GM12878 (cell line): Measurements from ENCODE around the gene MYMX. TPM values are rescaled to one million over a fixed set of nuclear protein-coding genes. Genes with fewer than 3 reads are reported as not detected.

Source experiments
- ATAC-seq: fragments of 200-7000 bp; cut with Tn5 transposase; 3 replicates; pipeline ENCODE4 v1.9.1; 2020; ENCODE audit warnings: mild to moderate bottlenecking, moderate library complexity
- BruUV-seq: library from RNA; stranded (reverse); fragments of 400-500 nt; replicated peaks from 2 replicates; lab custom pipeline; 2021; lab: Mats Ljungman, UMichigan
- CTCF ChIA-PET: fragments of 300-600 bp; sonication (Branson Sonifier 250); formaldehyde crosslinking; extraction: SDS; loops from one replicate; lab custom pipeline; 2021; ENCODE audit warnings: inconsistent platforms; lab: Yijun Ruan, JAX
- POLR2A ChIA-PET: fragments of 350-600 bp; formaldehyde crosslinking; extraction: SDS; loops from one replicate; lab custom pipeline; 2021; ENCODE audit warnings: inconsistent platforms; lab: Charles Lee
- RAD21 ChIA-PET: fragments of 300-600 bp; sonication (Branson Sonifier 250); formaldehyde crosslinking; loops from one replicate; lab custom pipeline; 2023; ENCODE audit warnings: antibody characterized with exemption; ENCODE audit not compliant: unreplicated experiment; lab: Charles Lee
- SMC1A ChIA-PET: fragments of 300-600 bp; sonication (Branson Sonifier 250); formaldehyde crosslinking; loops from one replicate; lab custom pipeline; 2023; ENCODE audit not compliant: unreplicated experiment, uncharacterized antibody; lab: Charles Lee
- DNase-seq: peaks from one replicate; pipeline ENCODE4 v3.0.0-alpha.2; 2011; ENCODE audit warnings: low read depth, low spot score
- FAIRE-seq: peaks from 3 replicates; lab custom pipeline; 2011; peaks lifted over from hg19 to GRCh38; lab: Jason Lieb, UNC
- H2AFZ ChIP-seq: 2 replicates; pipeline ENCODE4 v1.6.0; 2011; ENCODE audit warnings: low read depth, low read length, control low read depth; ENCODE audit not compliant: control insufficient read depth
- H3K27ac ChIP-seq: 2 replicates; pipeline ENCODE4 v1.5.1; 2011; ENCODE audit warnings: control low read depth; ENCODE audit not compliant: control insufficient read depth, insufficient read depth
- H3K27me3 ChIP-seq, 2 experiments: replicated peaks in 1 of 2; 2 replicates each; pipeline versions ENCODE4 v1.6.0 to v1.6.1; 2011; ENCODE audit warnings: low read length in 1 of 2; ENCODE audit not compliant: control insufficient read depth in 2 of 2, insufficient read depth in 2 of 2
- H3K36me3 ChIP-seq, 2 experiments: 2 replicates each; pipeline ENCODE4 v1.5.1; 2011; ENCODE audit warnings: low read length in 1 of 2; ENCODE audit not compliant: control insufficient read depth in 2 of 2, insufficient read depth in 2 of 2
- H3K4me1 ChIP-seq: 2 replicates; pipeline ENCODE4 v1.6.1; 2011; ENCODE audit warnings: mild to moderate bottlenecking, low read length, moderate library complexity, mixed read lengths; ENCODE audit not compliant: control insufficient read depth, insufficient read depth
- H3K4me2 ChIP-seq: 2 replicates; pipeline ENCODE4 v1.6.0; 2011; ENCODE audit warnings: control low read depth; ENCODE audit not compliant: control insufficient read depth, insufficient read depth
- H3K4me3 ChIP-seq: fragments of 200-600 bp; sonication (generic); 2 replicates; pipeline ENCODE4 v1.5.1; 2016
- H3K79me2 ChIP-seq: 2 replicates; pipeline ENCODE4 v1.6.0; 2011; ENCODE audit warnings: low read length; ENCODE audit not compliant: control insufficient read depth, insufficient read depth
- H3K9ac ChIP-seq: 2 replicates; pipeline ENCODE4 v1.8.0; 2011; ENCODE audit warnings: low read length, control low read depth, mixed read lengths; ENCODE audit not compliant: control insufficient read depth, insufficient read depth
- H3K9me3 ChIP-seq: replicated peaks from 3 replicates; pipeline ENCODE4 v1.5.1; 2011; ENCODE audit warnings: mild to moderate bottlenecking, low read length; ENCODE audit not compliant: control insufficient read depth, insufficient read depth
- H4K20me1 ChIP-seq: 2 replicates; pipeline ENCODE4 v1.6.0; 2011; ENCODE audit not compliant: control insufficient read depth, insufficient read depth
- EP300 ChIP-seq, 2 experiments: fragments of 150-350 bp in 1 of 2; IDR thresholded peaks; 2 replicates each; pipeline ENCODE4 v1.6.1; 2011 to 2012; ENCODE audit warnings: low read depth in 2 of 2, low read length in 2 of 2, borderline replicate concordance in 1 of 2, improper control_type of control experiment in 1 of 2, inconsistent platforms in 1 of 2; ENCODE audit not compliant: control insufficient read depth in 1 of 2
- FOXM1 ChIP-seq: IDR thresholded peaks from 2 replicates; pipeline ENCODE4 v1.6.1; 2012; ENCODE audit warnings: low read depth, mild to moderate bottlenecking, inconsistent platforms, low read length, moderate library complexity
- MXI1 ChIP-seq: fragments of 150-350 bp; IDR thresholded peaks from 2 replicates; pipeline ENCODE4 v1.6.1; 2011; ENCODE audit warnings: low read depth, mild to moderate bottlenecking, inconsistent platforms, low read length, improper control_type of control experiment
- POLR2A ChIP-seq: IDR thresholded peaks from 2 replicates; pipeline ENCODE4 v1.6.1; 2011; ENCODE audit warnings: low read depth, mild to moderate bottlenecking, low read length
- SMAD5 ChIP-seq: IDR thresholded peaks from 2 replicates; pipeline ENCODE4 v1.6.1; 2016; ENCODE audit warnings: antibody characterized with exemption, low read depth
- SPI1 ChIP-seq: IDR thresholded peaks from 2 replicates; pipeline ENCODE4 v1.6.1; 2011; ENCODE audit warnings: low read depth, mild to moderate bottlenecking, low read length, moderate library complexity, borderline replicate concordance; ENCODE audit not compliant: insufficient read depth
- WGBS: methylation state at CpG from one replicate; pipeline ENCODE4 v1.1.6; 2016; ENCODE audit warnings: low lambda C conversion rate; ENCODE audit not compliant: insufficient replicate concordance, insufficient coverage; ENCODE audit errors: missing lambda C conversion rate; 5-methylcytosine and 5-hydroxymethylcytosine counted together
- in situ Hi-C: fragments of 300-500 bp; cut with MboI; formaldehyde crosslinking; loops from 9 replicates; pipeline ENCODE4 v1.14.3; 2018; ENCODE audit warnings: mixed read lengths
- intact Hi-C: fragments of 100-400 bp; cut with micrococcal nuclease; formaldehyde crosslinking; loops from one replicate; pipeline ENCODE4 v1.14.2; 2022; ENCODE audit not compliant: unreplicated experiment
- polyA plus RNA-seq, 11 experiments: library from polyadenylated mRNA; depleted of rRNA in 4 of 11; unstranded in 6 of 11; stranded (reverse) in 5 of 11; fragments of >200 nt; fragmentation: Nextera tagmentation in 4 of 11; fragmentation: Illumina TruSeq in 1 of 11; extraction: Ambion mirVana in 4 of 11; extraction: Trizol in 1 of 11; gene quantifications; 1 replicate in 1 of 11; 2 replicates in 10 of 11; pipeline versions ENCODE4 v1.2.1 to v1.2.3, GENCODE V29; 2011 to 2016; ENCODE audit warnings: inconsistent platforms in 2 of 11, missing spikeins in 2 of 11, low read depth in 1 of 11
- total RNA-seq, 4 experiments: library from RNA; depleted of rRNA in 3 of 4; stranded (reverse); fragments of >200 nt in 3 of 4; fragmentation: Illumina TruSeq in 1 of 4; extraction: Trizol in 1 of 4; gene quantifications; 2 replicates each; pipeline versions ENCODE4 v1.2.1 to v1.2.3, GENCODE V29; 2013 to 2021

MYMX gene
- total and polyA plus RNA-seq, 10 of the 15 experiments (the other 5 are each of a cell fraction or from before 2014, with no cell fraction given) = not detected

GRCh38 chr6:44245391-44245911 lies 28.7 kb downstream of the MYMX start:
- in situ Hi-C loops = no loop called here
- CTCF ChIA-PET = interaction anchor here (0.8 to 7.7 kb wide), 12 partner anchors 8 to 93 kb away, joined by 3 to 39 read pairs (median 6); partner anchors contain the start of genes AARS2 and SLC29A1

More at GRCh38 chr6:44245391-44245911, 28.7 kb downstream of the MYMX start:
- no peaks in the 10 kb centered on the region for H3K27me3 ChIP-seq
- H3K36me3 ChIP-seq = peaks cover 12 to 15% of the 10 kb centered on the region in 2 experiments
- DNase-seq (no peak), FAIRE-seq (no peak), ATAC-seq (no peak)
- peaks cover 41% of the 10 kb centered on the region for H3K79me2 ChIP-seq
- TF ChIP-seq SPI1 = no peak
- no peak for TF ChIP-seq MXI1
- TF ChIP-seq SMAD5 = 0 out of 2 replicates have a peak, but pooled peaks have one; percentile 26
- TF ChIP-seq FOXM1 = no peak
- TF ChIP-seq EP300 (IDR thresholded peaks at IDR 0.05; ENCODE audit: borderline replicate concordance in 1 of 2, control insufficient read depth in 1 of 2, low read depth in 2 of 2, low read length in 2 of 2) = no peak
- no peak for TF ChIP-seq POLR2A
- intact Hi-C loops = no loop called here
- peak overlapping the region; percentile 28; the same call in 1 of the 2 replicates for H3K9ac ChIP-seq
- H3K9me3 ChIP-seq = no peaks in the 10 kb centered on the region
- H3K4me1 ChIP-seq = peaks cover 7% of the 10 kb centered on the region; the same call in 1 of the 2 replicates
- SMC1A ChIA-PET = interaction anchor here (1.4 to 4.2 kb wide), 3 partner anchors 11 to 26 kb away, joined by 4 to 25 read pairs (median 7); partner anchors contain the start of gene SLC35B2
- H4K20me1 ChIP-seq = peaks cover 9% of the 10 kb centered on the region; the same call in 1 of the 2 replicates
- BruUV-seq = no TSS peak
- 76% methylated on average over 12 of the region's 12 CpGs for WGBS
- H3K27ac ChIP-seq = no peak overlapping the region; the same call in 1 of the 2 replicates
- H2AFZ ChIP-seq = peak overlapping the region; percentile 92
- POLR2A ChIA-PET = interaction anchor here (1.4 to 6.3 kb wide), 5 partner anchors 8 to 122 kb away, joined by 4 to 131 read pairs (median 8); partner anchors contain the start of genes SLC29A1 and SLC35B2
- H3K4me3 ChIP-seq = peak overlapping the region; percentile 95
- RAD21 ChIA-PET = interaction anchor here (1.0 to 3.6 kb wide), 7 partner anchors 11 to 73 kb away, joined by 3 to 28 read pairs (median 12); partner anchors contain the start of genes SLC29A1 and SLC35B2
- peak overlapping the region; percentile 82 for H3K4me2 ChIP-seq
